GM23338 (cell line): ENCODE data around the gene PFDN4. TPM values are rescaled to one million over a fixed set of nuclear protein-coding genes. Genes with fewer than 3 reads are reported as not detected.
A peak's percentile ranks its signal among the peaks of the same experiment; 100 is the strongest.

Source experiments
- ATAC-seq: fragments of 200-7000 bp; cut with Tn5 transposase; 3 replicates; pipeline ENCODE4 v1.9.1; 2020
- DNase-seq: peaks from one replicate; pipeline ENCODE4 v3.0.0-alpha.2; 2015; ENCODE audit warnings: low spot score
- H2AFZ ChIP-seq: fragments of 200-600 bp; sonication (generic); 2 replicates; pipeline ENCODE4 v1.8.0; 2016; ENCODE audit warnings: antibody characterized with exemption, mild to moderate bottlenecking, moderate library complexity
- H3F3A ChIP-seq: fragments of 200-600 bp; sonication (generic); replicated peaks from 2 replicates; pipeline ENCODE4 v1.8.0; 2017; ENCODE audit warnings: antibody characterized with exemption, mixed run types, low read depth
- H3K27ac ChIP-seq: fragments of 200-600 bp; sonication (generic); 2 replicates; pipeline ENCODE4 v1.6.1; 2016; ENCODE audit warnings: low read depth
- H3K27me3 ChIP-seq: fragments of 200-600 bp; sonication (generic); 2 replicates; pipeline ENCODE4 v1.8.0; 2016; ENCODE audit warnings: mild to moderate bottlenecking, mixed run types, moderate library complexity; ENCODE audit not compliant: insufficient read depth
- H3K36me3 ChIP-seq: fragments of 200-600 bp; sonication (generic); 2 replicates; pipeline ENCODE4 v1.8.0; 2016; ENCODE audit warnings: mild to moderate bottlenecking; ENCODE audit not compliant: insufficient read depth
- H3K4me1 ChIP-seq: fragments of 200-600 bp; sonication (generic); 2 replicates; pipeline ENCODE4 v1.8.0; 2016; ENCODE audit warnings: mild to moderate bottlenecking, moderate library complexity; ENCODE audit not compliant: insufficient read depth
- H3K4me2 ChIP-seq: fragments of 200-600 bp; sonication (generic); 2 replicates; pipeline ENCODE4 v1.7.1; 2017; ENCODE audit warnings: mixed run types
- H3K4me3 ChIP-seq: fragments of 200-600 bp; sonication (generic); 2 replicates; pipeline ENCODE4 v1.6.1; 2016; ENCODE audit warnings: mixed run types
- H3K79me2 ChIP-seq: fragments of 200-600 bp; sonication (generic); replicated peaks from 2 replicates; pipeline ENCODE4 v1.8.0; 2017; ENCODE audit warnings: mild to moderate bottlenecking; ENCODE audit not compliant: insufficient read depth
- H3K9me2 ChIP-seq: fragments of 200-600 bp; sonication (generic); 2 replicates; pipeline ENCODE4 v1.8.0; 2017; ENCODE audit not compliant: insufficient read depth
- H4K20me1 ChIP-seq: fragments of 200-600 bp; sonication (generic); replicated peaks from 2 replicates; pipeline ENCODE4 v1.8.0; 2017; ENCODE audit warnings: mild to moderate bottlenecking; ENCODE audit not compliant: insufficient read depth
- H3K27ac Mint-ChIP-seq: 2 replicates; pipeline ENCODE4 v1.8.0; 2020; ENCODE audit warnings: inconsistent platforms, mild to moderate bottlenecking, moderate library complexity, mixed read lengths
- H3K27me3 Mint-ChIP-seq: 3 replicates; pipeline ENCODE4 v1.8.0; 2022; ENCODE audit warnings: low read depth, mild to moderate bottlenecking, moderate library complexity, mixed read lengths, inconsistent platforms; ENCODE audit not compliant: insufficient read depth, poor library complexity
- H3K36me3 Mint-ChIP-seq: 3 replicates; pipeline ENCODE4 v1.8.0; 2021; ENCODE audit warnings: low read depth, mild to moderate bottlenecking, inconsistent platforms, moderate library complexity, mixed read lengths
- H3K4me1 Mint-ChIP-seq: 3 replicates; pipeline ENCODE4 v1.8.0; 2020; ENCODE audit warnings: mild to moderate bottlenecking, inconsistent platforms, mixed read lengths
- H3K4me3 Mint-ChIP-seq: 3 replicates; pipeline ENCODE4 v1.8.0; 2021; ENCODE audit warnings: moderate library complexity, mild to moderate bottlenecking, inconsistent platforms, mixed read lengths
- H3K9me3 Mint-ChIP-seq: 3 replicates; pipeline ENCODE4 v1.8.0; 2020; ENCODE audit warnings: moderate library complexity, mild to moderate bottlenecking, inconsistent platforms, mixed read lengths
- CTCF ChIP-seq, 2 experiments: fragments of 200-600 bp in 1 of 2; sonication (generic) in 1 of 2; conservative IDR thresholded peaks; 2 replicates each; pipeline versions ENCODE4 v1.5.1 to v1.6.1; 2016 to 2017; ENCODE audit warnings: antibody characterized with exemption in 2 of 2, low read depth in 2 of 2, mild to moderate bottlenecking in 2 of 2, moderate library complexity in 1 of 2
- ETS1 ChIP-seq: IDR thresholded peaks from 2 replicates; pipeline ENCODE4 v1.6.1; 2016; ENCODE audit warnings: antibody characterized with exemption
- EZH2 ChIP-seq: fragments of 200-600 bp; sonication (generic); IDR thresholded peaks from one replicate; pipeline ENCODE4 v1.8.0; 2017; ENCODE audit warnings: antibody characterized with exemption, mild to moderate bottlenecking, low read depth; ENCODE audit not compliant: unreplicated experiment
- EZH2phosphoT487 ChIP-seq: fragments of 200-600 bp; sonication (generic); IDR thresholded peaks from one replicate; pipeline ENCODE4 v1.8.1; 2018; ENCODE audit warnings: antibody characterized with exemption; ENCODE audit not compliant: unreplicated experiment
- NANOG ChIP-seq: IDR thresholded peaks from 2 replicates; pipeline ENCODE4 v1.6.1; 2016; ENCODE audit warnings: antibody characterized with exemption, borderline replicate concordance
- ZNF331 ChIP-seq: fragments of 250-450 bp; sonication (Bioruptor Pico); IDR thresholded peaks from 2 replicates; pipeline ENCODE4 v1.5.0; 2020; ENCODE audit warnings: low read depth, mild to moderate bottlenecking, moderate library complexity
- polyA plus RNA-seq: library from polyadenylated mRNA; unstranded; fragments of >200 nt; fragmentation: Nextera tagmentation; extraction: Ambion mirVana; gene quantifications from 2 replicates; pipeline ENCODE4 v1.2.1, GENCODE V29; 2016
- total RNA-seq: library from RNA; depleted of rRNA; stranded (reverse); fragments of >200 nt; shearing (Covaris generic); gene quantifications from 2 replicates; pipeline ENCODE4 v1.2.3, GENCODE V29; 2014
- TF ChIP-seq, protein P1 (sequence below): fragments of 250-450 bp; sonication (Bioruptor Pico); IDR thresholded peaks from 2 replicates; pipeline ENCODE4 v1.5.0; 2020; ENCODE audit warnings: mild to moderate bottlenecking, moderate library complexity

Gene PFDN4
- total and polyA plus RNA-seq, 2 experiments from 2014 or later = 105 to 477 TPM

DNA sequence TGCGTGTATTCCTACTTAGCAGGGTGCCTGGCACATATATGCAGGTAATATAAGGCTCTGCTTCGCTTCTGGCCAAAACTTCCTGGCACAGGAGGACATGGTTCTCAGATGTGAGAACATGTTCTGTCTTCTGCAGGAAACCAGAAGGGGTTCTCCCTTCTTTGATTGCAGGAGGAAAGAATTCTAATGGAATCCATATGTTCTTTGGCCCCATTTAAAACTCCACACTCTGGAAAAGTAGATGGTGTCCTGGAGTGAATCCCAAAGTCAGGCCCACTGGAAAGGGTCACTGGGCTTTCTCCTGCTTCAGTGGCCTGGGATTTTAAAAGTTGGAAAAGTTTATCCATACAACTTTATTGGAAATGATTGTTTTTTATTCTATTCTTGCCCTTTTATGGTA, 17.7 kb upstream of the PFDN4 start (continued):
- TF ChIP-seq, protein P1, sequence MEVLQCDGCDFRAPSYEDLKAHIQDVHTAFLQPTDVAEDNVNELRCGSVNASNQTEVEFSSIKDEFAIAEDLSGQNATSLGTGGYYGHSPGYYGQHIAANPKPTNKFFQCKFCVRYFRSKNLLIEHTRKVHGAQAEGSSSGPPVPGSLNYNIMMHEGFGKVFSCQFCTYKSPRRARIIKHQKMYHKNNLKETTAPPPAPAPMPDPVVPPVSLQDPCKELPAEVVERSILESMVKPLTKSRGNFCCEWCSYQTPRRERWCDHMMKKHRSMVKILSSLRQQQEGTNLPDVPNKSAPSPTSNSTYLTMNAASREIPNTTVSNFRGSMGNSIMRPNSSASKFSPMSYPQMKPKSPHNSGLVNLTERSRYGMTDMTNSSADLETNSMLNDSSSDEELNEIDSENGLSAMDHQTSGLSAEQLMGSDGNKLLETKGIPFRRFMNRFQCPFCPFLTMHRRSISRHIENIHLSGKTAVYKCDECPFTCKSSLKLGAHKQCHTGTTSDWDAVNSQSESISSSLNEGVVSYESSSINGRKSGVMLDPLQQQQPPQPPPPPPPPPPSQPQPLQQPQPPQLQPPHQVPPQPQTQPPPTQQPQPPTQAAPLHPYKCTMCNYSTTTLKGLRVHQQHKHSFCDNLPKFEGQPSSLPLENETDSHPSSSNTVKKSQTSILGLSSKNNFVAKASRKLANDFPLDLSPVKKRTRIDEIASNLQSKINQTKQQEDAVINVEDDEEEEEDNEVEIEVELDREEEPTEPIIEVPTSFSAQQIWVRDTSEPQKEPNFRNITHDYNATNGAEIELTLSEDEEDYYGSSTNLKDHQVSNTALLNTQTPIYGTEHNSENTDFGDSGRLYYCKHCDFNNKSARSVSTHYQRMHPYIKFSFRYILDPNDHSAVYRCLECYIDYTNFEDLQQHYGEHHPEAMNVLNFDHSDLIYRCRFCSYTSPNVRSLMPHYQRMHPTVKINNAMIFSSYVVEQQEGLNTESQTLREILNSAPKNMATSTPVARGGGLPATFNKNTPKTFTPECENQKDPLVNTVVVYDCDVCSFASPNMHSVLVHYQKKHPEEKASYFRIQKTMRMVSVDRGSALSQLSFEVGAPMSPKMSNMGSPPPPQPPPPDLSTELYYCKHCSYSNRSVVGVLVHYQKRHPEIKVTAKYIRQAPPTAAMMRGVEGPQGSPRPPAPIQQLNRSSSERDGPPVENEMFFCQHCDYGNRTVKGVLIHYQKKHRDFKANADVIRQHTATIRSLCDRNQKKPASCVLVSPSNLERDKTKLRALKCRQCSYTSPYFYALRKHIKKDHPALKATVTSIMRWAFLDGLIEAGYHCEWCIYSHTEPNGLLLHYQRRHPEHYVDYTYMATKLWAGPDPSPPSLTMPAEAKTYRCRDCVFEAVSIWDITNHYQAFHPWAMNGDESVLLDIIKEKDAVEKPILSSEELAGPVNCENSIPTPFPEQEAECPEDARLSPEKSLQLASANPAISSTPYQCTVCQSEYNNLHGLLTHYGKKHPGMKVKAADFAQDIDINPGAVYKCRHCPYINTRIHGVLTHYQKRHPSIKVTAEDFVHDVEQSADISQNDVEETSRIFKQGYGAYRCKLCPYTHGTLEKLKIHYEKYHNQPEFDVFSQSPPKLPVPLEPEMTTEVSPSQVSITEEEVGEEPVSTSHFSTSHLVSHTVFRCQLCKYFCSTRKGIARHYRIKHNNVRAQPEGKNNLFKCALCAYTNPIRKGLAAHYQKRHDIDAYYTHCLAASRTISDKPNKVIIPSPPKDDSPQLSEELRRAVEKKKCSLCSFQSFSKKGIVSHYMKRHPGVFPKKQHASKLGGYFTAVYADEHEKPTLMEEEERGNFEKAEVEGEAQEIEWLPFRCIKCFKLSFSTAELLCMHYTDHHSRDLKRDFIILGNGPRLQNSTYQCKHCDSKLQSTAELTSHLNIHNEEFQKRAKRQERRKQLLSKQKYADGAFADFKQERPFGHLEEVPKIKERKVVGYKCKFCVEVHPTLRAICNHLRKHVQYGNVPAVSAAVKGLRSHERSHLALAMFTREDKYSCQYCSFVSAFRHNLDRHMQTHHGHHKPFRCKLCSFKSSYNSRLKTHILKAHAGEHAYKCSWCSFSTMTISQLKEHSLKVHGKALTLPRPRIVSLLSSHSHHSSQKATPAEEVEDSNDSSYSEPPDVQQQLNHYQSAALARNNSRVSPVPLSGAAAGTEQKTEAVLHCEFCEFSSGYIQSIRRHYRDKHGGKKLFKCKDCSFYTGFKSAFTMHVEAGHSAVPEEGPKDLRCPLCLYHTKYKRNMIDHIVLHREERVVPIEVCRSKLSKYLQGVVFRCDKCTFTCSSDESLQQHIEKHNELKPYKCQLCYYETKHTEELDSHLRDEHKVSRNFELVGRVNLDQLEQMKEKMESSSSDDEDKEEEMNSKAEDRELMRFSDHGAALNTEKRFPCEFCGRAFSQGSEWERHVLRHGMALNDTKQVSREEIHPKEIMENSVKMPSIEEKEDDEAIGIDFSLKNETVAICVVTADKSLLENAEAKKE = no peak
- TF ChIP-seq EZH2 (no peak), ZNF331 (CRISPR knock-in tag) (no peak), NANOG (no peak)

- no peak overlapping the region for H3K27ac Mint-ChIP-seq
- Histone ChIP-seq H3F3A (no peaks in the 10 kb centered on the region), H3K27ac (no peak overlapping the region), H3K36me3 (no peaks in the 10 kb centered on the region), H3K27me3 (no peaks in the 10 kb centered on the region), H3K79me2 (no peaks in the 10 kb centered on the region), H4K20me1 (no peaks in the 10 kb centered on the region), H3K9me2 (0 out of 2 replicates have a peak, but pooled peaks cover 3% of the 10 kb centered on the region), H3K4me2 (no peak overlapping the region), H3K4me1 (no peaks in the 10 kb centered on the region), H3K4me3 (no peak overlapping the region), H2AFZ (0 out of 2 replicates have a peak overlapping the region, but pooled peaks have one; percentile 82)
- H3K4me1 Mint-ChIP-seq = peaks cover 2% of the 10 kb centered on the region; the same call in 2 of the 3 replicates
- no peak overlapping the region for H3K4me3 Mint-ChIP-seq
- peaks cover 1% of the 10 kb centered on the region for H3K27me3 Mint-ChIP-seq
- ATAC-seq = no peak
- DNase-seq = no peak
- TF ChIP-seq CTCF (conservative IDR thresholded peaks at IDR 0.05; ENCODE audit: low read depth in 2 of 2) (no peak), ETS1 (no peak), EZH2phosphoT487 (no peak)
- no peaks in the 10 kb centered on the region for H3K36me3 Mint-ChIP-seq
- H3K9me3 Mint-ChIP-seq = no peaks in the 10 kb centered on the region
Measured at GRCh38 chr20:54193817-54194216, 14.1 kb upstream of the PFDN4 start.
